Mesendoderm (in vitro differentiated cells): ENCODE measurements around the gene BAZ1B.

ENCODE experiments used
- DNase-seq: peaks from one replicate; pipeline ENCODE4 v3.0.0; 2013
- H2AK5ac ChIP-seq: 2 replicates; pipeline ENCODE4 v1.6.1; 2013; ENCODE audit warnings: low read length, inconsistent platforms
- H2BK120ac ChIP-seq: 2 replicates; pipeline ENCODE4 v1.6.1; 2013; ENCODE audit warnings: low read depth, mild to moderate bottlenecking, low read length, moderate library complexity, mixed read lengths
- H2BK15ac ChIP-seq: replicated peaks from 2 replicates; pipeline ENCODE4 v1.6.1; 2013; ENCODE audit warnings: low read depth, mild to moderate bottlenecking, moderate library complexity
- H2BK5ac ChIP-seq: 2 replicates; pipeline ENCODE4 v1.6.1; 2013; ENCODE audit warnings: low read length, inconsistent platforms
- H3K18ac ChIP-seq: 2 replicates; pipeline ENCODE4 v1.6.1; 2013; ENCODE audit warnings: mild to moderate bottlenecking, low read length, mixed read lengths
- H3K23ac ChIP-seq: one replicate; pipeline ENCODE4 v1.6.1; 2013; ENCODE audit warnings: low read length
- H3K27ac ChIP-seq: 2 replicates; pipeline ENCODE4 v1.5.1; 2013; ENCODE audit warnings: low read depth, mild to moderate bottlenecking, inconsistent platforms, low read length, moderate library complexity
- H3K27me3 ChIP-seq: 2 replicates; pipeline ENCODE4 v1.6.1; 2013; ENCODE audit warnings: low read length, control low read depth, mild to moderate bottlenecking, inconsistent platforms; ENCODE audit not compliant: insufficient read depth, poor library complexity
- H3K36me3 ChIP-seq: 2 replicates; pipeline ENCODE4 v1.6.1; 2013; ENCODE audit warnings: low read length, inconsistent platforms; ENCODE audit not compliant: control insufficient read depth, insufficient read depth
- H3K4ac ChIP-seq: one replicate; pipeline ENCODE4 v1.6.1; 2013; ENCODE audit warnings: low read depth, mild to moderate bottlenecking, low read length, moderate library complexity
- H3K4me1 ChIP-seq: 2 replicates; pipeline ENCODE4 v1.6.1; 2013; ENCODE audit warnings: low read depth, low read length, inconsistent platforms; ENCODE audit not compliant: control insufficient read depth
- H3K4me2 ChIP-seq: 2 replicates; pipeline ENCODE4 v1.6.1; 2013; ENCODE audit warnings: low read length
- H3K4me3 ChIP-seq: 2 replicates; pipeline ENCODE4 v1.5.1; 2013; ENCODE audit warnings: mild to moderate bottlenecking, low read length
- H3K56ac ChIP-seq: one replicate; pipeline ENCODE4 v1.6.1; 2013; ENCODE audit warnings: low read length
- H3K79me1 ChIP-seq: 2 replicates; pipeline ENCODE4 v1.6.1; 2013; ENCODE audit warnings: low read length, inconsistent platforms
- H3K79me2 ChIP-seq: 2 replicates; pipeline ENCODE4 v1.6.1; 2013; ENCODE audit warnings: mild to moderate bottlenecking, low read length; ENCODE audit not compliant: control insufficient read depth, insufficient read depth
- H3K9ac ChIP-seq: 2 replicates; pipeline ENCODE4 v1.6.1; 2013; ENCODE audit warnings: low read length, inconsistent platforms
- H4K5ac ChIP-seq: one replicate; pipeline ENCODE4 v1.6.1; 2013; ENCODE audit warnings: low read length
- H4K8ac ChIP-seq: one replicate; pipeline ENCODE4 v1.6.1; 2013; ENCODE audit warnings: low read depth, mild to moderate bottlenecking, control low read depth, low read length, moderate library complexity
- WGBS: extraction: QIAGEN DNeasy Blood & Tissue Kit; methylation state at CpG from one replicate; pipeline ENCODE4 v1.1.7; 2013; ENCODE audit warnings: low lambda C conversion rate, missing lambda C conversion rate; ENCODE audit not compliant: insufficient coverage; ENCODE audit errors: extremely low coverage; 5-methylcytosine and 5-hydroxymethylcytosine counted together

The BAZ1B gene

DNA sequence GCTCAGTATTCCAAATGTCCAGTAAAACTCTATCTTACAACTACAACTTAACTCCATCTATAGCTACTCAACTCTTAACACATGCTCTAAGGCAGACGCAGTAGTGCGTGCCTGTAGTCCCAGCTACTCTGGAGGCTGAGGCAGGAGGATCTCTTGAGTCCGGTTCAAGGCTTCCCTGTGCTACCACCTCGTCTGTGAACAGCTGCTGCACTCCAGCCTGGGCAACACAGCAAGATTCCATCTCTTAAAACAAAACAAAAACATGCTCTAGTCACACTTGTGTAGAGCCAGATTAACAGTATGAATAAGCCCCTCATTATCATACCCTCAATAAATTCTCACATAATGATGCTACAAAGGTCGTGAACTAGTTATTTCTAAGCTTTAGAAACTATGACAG is 3.6 kb downstream of the BAZ1B start:
- Histone ChIP-seq H3K79me2 (peaks cover 77% of the 10 kb centered on the region), H3K27ac (no peak overlapping the region), H3K36me3 (peaks cover 3% of the 10 kb centered on the region), H3K9ac (peak overlapping the region; percentile 21), H2AK5ac (no peak overlapping the region), H3K4ac (no peak overlapping the region), H3K27me3 (no peaks in the 10 kb centered on the region), H4K8ac (no peak overlapping the region), H3K18ac (no peak overlapping the region), H2BK5ac (no peak overlapping the region), H3K23ac (no peak overlapping the region), H3K4me1 (peaks cover 2% of the 10 kb centered on the region), H3K79me1 (peaks cover 2% of the 10 kb centered on the region), H2BK15ac (no peak overlapping the region), H3K4me3 (no peak overlapping the region), H3K4me2 (peak overlapping the region; percentile 21), H4K5ac (no peak overlapping the region), H2BK120ac (no peak overlapping the region), H3K56ac (peak overlapping the region; percentile 64)
- WGBS = no CpG with 5 or more reads among the region's 5 CpGs
- DNase-seq = no peak

DNA sequence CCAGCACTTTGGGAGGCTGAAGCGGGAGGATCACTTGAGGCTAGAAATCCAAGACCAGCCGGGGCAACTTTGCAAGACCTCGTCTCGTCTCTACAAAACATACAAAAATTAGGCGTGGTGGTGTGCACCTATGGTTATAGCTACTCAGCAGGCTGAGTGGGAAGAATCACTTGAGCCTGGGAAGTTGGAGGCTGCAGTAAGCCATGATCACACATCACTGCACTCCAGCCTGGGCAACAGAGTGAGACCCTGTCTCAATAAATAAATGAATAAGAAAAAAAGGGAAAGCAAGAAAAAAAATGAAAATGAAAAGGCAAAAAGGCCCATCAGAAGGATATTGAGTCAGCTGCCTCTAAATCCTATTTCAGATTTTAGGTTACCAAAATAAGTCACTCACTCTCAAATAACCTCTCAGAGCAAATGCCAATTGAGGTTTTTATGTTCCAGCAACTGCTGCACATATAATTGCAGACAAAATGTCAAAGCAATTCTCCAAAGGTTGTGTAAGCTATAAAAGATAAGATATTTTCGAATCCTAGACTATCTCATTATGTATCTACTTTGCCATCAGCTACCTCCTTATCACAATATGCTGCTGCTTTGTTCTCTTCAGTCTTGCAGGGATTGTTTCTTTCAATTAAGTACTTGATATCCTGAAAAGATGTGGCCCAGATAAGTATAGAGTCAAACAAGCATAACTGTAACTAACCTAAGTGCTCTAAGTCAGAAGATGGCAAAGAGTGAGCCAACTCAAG is 4.7 kb downstream of the BAZ1B start:
- H2AK5ac ChIP-seq = no peak overlapping the region
- DNase-seq = peak; percentile 54
- H4K5ac ChIP-seq = no peak overlapping the region
- H2BK15ac ChIP-seq = no peak overlapping the region
- H2BK120ac ChIP-seq = no peak overlapping the region
- H3K36me3 ChIP-seq = peaks cover 4% of the 10 kb centered on the region
- H2BK5ac ChIP-seq = no peak overlapping the region
- peaks cover 2% of the 10 kb centered on the region for H3K4me1 ChIP-seq
- no peak overlapping the region for H3K4me2 ChIP-seq
- H3K56ac ChIP-seq = peak overlapping the region; percentile 25
- no peak overlapping the region for H3K23ac ChIP-seq
- H4K8ac ChIP-seq = no peak overlapping the region
- H3K79me2 ChIP-seq = peaks cover 86% of the 10 kb centered on the region
- peaks cover 2% of the 10 kb centered on the region for H3K79me1 ChIP-seq
- no peak overlapping the region for H3K4me3 ChIP-seq
- H3K27me3 ChIP-seq = no peaks in the 10 kb centered on the region
- WGBS = no CpG with 5 or more reads among the region's 6 CpGs
- H3K18ac ChIP-seq = peak overlapping the region; percentile 51
- H3K9ac ChIP-seq = no peak overlapping the region
- H3K27ac ChIP-seq = no peak overlapping the region
- no peak overlapping the region for H3K4ac ChIP-seq

DNA sequence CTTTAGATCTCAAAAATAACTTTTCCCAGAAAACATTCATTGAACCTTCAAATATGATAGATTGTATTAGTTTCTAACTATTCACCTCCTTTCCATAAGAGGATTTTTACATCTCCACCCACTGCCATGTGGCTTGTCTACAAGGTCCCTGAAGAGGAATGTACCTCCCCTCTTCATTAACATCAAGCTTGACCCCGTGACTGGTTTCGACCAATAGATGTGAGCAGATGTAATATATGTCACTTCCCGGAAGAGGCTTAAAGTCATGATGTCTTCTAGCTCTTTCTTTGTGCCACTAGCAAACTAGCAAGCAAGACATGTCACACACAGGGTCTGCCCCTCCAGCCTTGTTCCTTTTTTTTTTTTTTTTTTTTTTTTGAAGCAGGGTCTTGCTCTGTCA is 6.9 kb downstream of the BAZ1B start:
- H3K79me1 ChIP-seq = peaks cover 6% of the 10 kb centered on the region
- no peak overlapping the region for H3K27ac ChIP-seq
- H3K27me3 ChIP-seq = no peaks in the 10 kb centered on the region
- no peak overlapping the region for H3K4me3 ChIP-seq
- H4K8ac ChIP-seq = no peak overlapping the region
- no peak overlapping the region for H3K56ac ChIP-seq
- no peak overlapping the region for H3K9ac ChIP-seq
- no peak overlapping the region for H3K4me2 ChIP-seq
- H2AK5ac ChIP-seq = no peak overlapping the region
- no peak overlapping the region for H3K23ac ChIP-seq
- WGBS = no CpG with 5 or more reads among the region's 3 CpGs
- H3K18ac ChIP-seq = no peak overlapping the region
- H2BK15ac ChIP-seq = no peak overlapping the region
- peaks cover 2% of the 10 kb centered on the region for H3K4me1 ChIP-seq
- H3K36me3 ChIP-seq = peaks cover 8% of the 10 kb centered on the region
- H3K79me2 ChIP-seq = peaks cover 88% of the 10 kb centered on the region
- H2BK5ac ChIP-seq = no peak overlapping the region
- peak; percentile 56 for DNase-seq
- H2BK120ac ChIP-seq = no peak overlapping the region
- H4K5ac ChIP-seq = no peak overlapping the region
- H3K4ac ChIP-seq = no peak overlapping the region

DNA sequence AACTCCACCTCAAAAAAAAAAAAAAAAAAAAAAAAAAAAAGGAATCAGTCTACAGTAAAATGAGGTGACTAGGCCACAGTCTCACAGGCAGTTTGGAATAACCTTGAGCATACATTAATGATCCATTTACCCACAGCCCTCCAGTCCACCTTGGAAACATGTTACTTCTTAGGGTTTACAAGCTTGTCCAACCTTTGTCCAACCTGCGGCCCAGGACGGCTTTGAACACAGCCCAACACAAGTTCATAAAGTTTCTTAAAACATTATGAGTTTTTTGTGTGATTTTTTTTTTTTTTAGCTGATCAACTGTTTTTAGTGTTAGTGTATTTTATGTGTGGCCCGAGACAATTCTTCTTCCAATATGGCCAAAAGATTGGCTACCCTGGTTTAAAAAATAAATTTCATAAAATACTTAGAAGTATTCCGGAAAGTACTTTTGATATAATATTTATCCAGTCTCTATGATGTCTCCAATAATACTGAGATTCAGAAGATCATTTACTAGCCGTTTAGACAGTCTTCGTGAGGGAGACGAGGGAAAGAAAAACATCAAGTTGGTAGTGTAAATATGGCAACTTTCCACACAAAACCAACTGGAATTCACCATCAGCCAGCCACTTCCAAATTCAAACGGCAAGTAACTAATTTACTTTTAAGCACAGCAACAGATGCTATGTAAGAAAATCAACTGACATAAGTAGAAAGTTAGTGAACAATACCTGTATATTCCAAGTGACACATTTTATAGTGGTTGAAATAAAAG is 9.9 kb downstream of the BAZ1B start:
- Histone ChIP-seq H4K5ac (no peak overlapping the region), H3K79me1 (peaks cover 8% of the 10 kb centered on the region), H3K79me2 (peaks cover 69% of the 10 kb centered on the region), H3K27me3 (no peaks in the 10 kb centered on the region), H3K56ac (no peak overlapping the region), H3K4me1 (no peaks in the 10 kb centered on the region), H2BK120ac (no peak overlapping the region), H2AK5ac (no peak overlapping the region), H3K9ac (no peak overlapping the region), H3K36me3 (peaks cover 9% of the 10 kb centered on the region), H4K8ac (no peak overlapping the region), H3K27ac (no peak overlapping the region), H2BK5ac (no peak overlapping the region), H2BK15ac (no peak overlapping the region), H3K23ac (no peak overlapping the region), H3K4me3 (no peak overlapping the region), H3K18ac (no peak overlapping the region), H3K4ac (no peak overlapping the region), H3K4me2 (no peak overlapping the region)
- DNase-seq = no peak
- WGBS = no CpG with 5 or more reads among the region's 8 CpGs

DNA sequence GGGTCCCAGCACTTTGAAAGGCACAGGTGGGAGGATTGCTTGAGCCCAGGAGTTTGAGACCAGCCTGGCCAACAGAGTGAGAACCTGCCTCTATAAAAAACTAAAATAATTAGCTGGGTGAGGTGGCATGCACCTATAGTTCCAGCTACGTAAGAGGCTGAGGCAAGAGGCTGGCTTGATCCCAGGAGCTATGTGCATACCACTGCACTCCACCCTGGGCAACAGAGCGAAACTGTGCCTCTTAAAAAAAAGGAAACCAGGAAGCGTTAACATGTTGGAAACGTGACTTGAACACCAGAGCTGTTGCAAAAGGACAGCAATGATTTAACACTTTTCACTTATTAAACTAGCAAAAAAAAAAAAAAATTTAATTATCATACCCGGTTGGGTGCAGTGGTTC is 12.6 kb downstream of the BAZ1B start:
- no peak overlapping the region for H4K5ac ChIP-seq
- no CpG with 5 or more reads among the region's 5 CpGs for WGBS
- H3K79me2 ChIP-seq = peaks cover 49% of the 10 kb centered on the region
- no peak overlapping the region for H3K9ac ChIP-seq
- no peak overlapping the region for H2BK15ac ChIP-seq
- no peak overlapping the region for H3K27ac ChIP-seq
- DNase-seq = no peak
- no peak overlapping the region for H3K4ac ChIP-seq
- no peak overlapping the region for H2BK5ac ChIP-seq
- peaks cover 11% of the 10 kb centered on the region for H3K79me1 ChIP-seq
- no peak overlapping the region for H2BK120ac ChIP-seq
- H3K4me3 ChIP-seq = no peak overlapping the region
- H3K56ac ChIP-seq = no peak overlapping the region
- H3K27me3 ChIP-seq = no peaks in the 10 kb centered on the region
- H3K36me3 ChIP-seq = peaks cover 13% of the 10 kb centered on the region
- H3K18ac ChIP-seq = no peak overlapping the region
- H2AK5ac ChIP-seq = no peak overlapping the region
- no peak overlapping the region for H3K4me2 ChIP-seq
- H4K8ac ChIP-seq = no peak overlapping the region
- H3K4me1 ChIP-seq = no peaks in the 10 kb centered on the region
- H3K23ac ChIP-seq = no peak overlapping the region
